GM12865 (cell line): ENCODE measurements around the gene C1QA.

Experiments
- DNase-seq: peaks from one replicate; pipeline ENCODE4 v3.0.0; 2010; ENCODE audit warnings: low read depth
- H3K4me3 ChIP-seq: 2 replicates; pipeline ENCODE4 v1.5.1; 2011; ENCODE audit warnings: mild to moderate bottlenecking, low read depth, low read length, control low read depth
- CTCF ChIP-seq: IDR thresholded peaks from 2 replicates; pipeline ENCODE4 v1.5.1; 2011; ENCODE audit warnings: low read length, control low read depth, low read depth, inconsistent platforms; ENCODE audit not compliant: insufficient read depth; ENCODE audit errors: missing control alignments

The C1QA gene

GRCh38 chr1:22594396-22594795, 42.0 kb upstream of the C1QA start:
- H3K4me3 ChIP-seq, result no peak overlapping the region
- no peak for TF ChIP-seq CTCF
- DNase-seq, result no peak

GRCh38 chr1:22595108-22595507, 41.3 kb upstream of the C1QA start:
- no peak overlapping the region for H3K4me3 ChIP-seq
- no peak for DNase-seq
- no peak for TF ChIP-seq CTCF

- H3K4me3 ChIP-seq, result no peak overlapping the region
- TF ChIP-seq CTCF, result no peak
Observed at GRCh38 chr1:22597301-22597965, 39.0 kb upstream of the C1QA start.

GRCh38 chr1:22597996-22598395, 38.4 kb upstream of the C1QA start:
- no peak for DNase-seq
- no peak overlapping the region for H3K4me3 ChIP-seq
- no peak for TF ChIP-seq CTCF

More at GRCh38 chr1:22597301-22597965, 39.0 kb upstream of the C1QA start:
- no peak for DNase-seq

- H3K4me3 ChIP-seq, result no peak overlapping the region
- no peak for DNase-seq
- TF ChIP-seq CTCF, result no peak
Observed at GRCh38 chr1:22598736-22599135, 37.7 kb upstream of the C1QA start.

GRCh38 chr1:22600071-22600816, 36.2 kb upstream of the C1QA start:
- no peak for DNase-seq
- H3K4me3 ChIP-seq, result no peak overlapping the region
- TF ChIP-seq CTCF, result no peak
